K562 (cell line): ENCODE results near the gene HDGFL1. TPM values are rescaled to one million over a fixed set of nuclear protein-coding genes. Genes with fewer than 3 reads are reported as not detected.

Experiments used
- ATAC-seq: fragments of 200-7000 bp; cut with Tn5 transposase; 3 replicates; pipeline ENCODE4 v1.9.1; 2020; ENCODE audit warnings: moderate library complexity
- BruUV-seq: library from RNA; stranded (reverse); fragments of 400-500 nt; replicated peaks from 2 replicates; lab custom pipeline; 2021; lab: Mats Ljungman, UMichigan
- CTCF ChIA-PET: fragments of 300-600 bp; formaldehyde crosslinking; extraction: SDS; loops from one replicate; lab custom pipeline; 2021; ENCODE audit warnings: low intra/inter-chr PET ratio; lab: Yijun Ruan, JAX
- POLR2A ChIA-PET: fragments of 300-600, 350-650 bp; sonication (Branson Sonifier 250); formaldehyde crosslinking; extraction: SDS; loops from one replicate; lab custom pipeline; 2021; ENCODE audit warnings: antibody characterized with exemption, inconsistent platforms; lab: Yijun Ruan, JAX
- DNase-seq, 4 experiments: peaks; one replicate each; pipeline versions ENCODE4 v3.0.0 to v3.0.0-alpha.2; 2011 to 2018; ENCODE audit warnings: low spot score in 3 of 4, mixed read lengths in 3 of 4; ENCODE audit errors: extremely low read depth in 1 of 4
- FAIRE-seq: peaks from 2 replicates; lab custom pipeline; 2011; peaks lifted over from hg19 to GRCh38; lab: Jason Lieb, UNC
- H2AFZ ChIP-seq: 2 replicates; pipeline ENCODE4 v1.6.0; 2011; ENCODE audit warnings: low read depth, low read length, control low read depth, inconsistent platforms
- H3K27ac ChIP-seq: fragments of 200-600 bp; 3 replicates; pipeline ENCODE4 v1.8.0; 2011; ENCODE audit warnings: low read depth, mild to moderate bottlenecking, control low read depth, inconsistent platforms, low read length, moderate library complexity, mixed read lengths; ENCODE audit errors: extremely low read depth
- H3K27me3 ChIP-seq, 2 experiments: fragments of 300-600 bp in 1 of 2; 2 replicates in 1 of 2; 3 replicates in 1 of 2; pipeline versions ENCODE4 v1.6.0 to v1.8.0; 2011; ENCODE audit warnings: inconsistent platforms in 2 of 2, low read length in 2 of 2, mild to moderate bottlenecking in 1 of 2, mixed read lengths in 1 of 2, moderate library complexity in 1 of 2; ENCODE audit not compliant: control insufficient read depth in 2 of 2, insufficient read depth in 2 of 2
- H3K36me3 ChIP-seq: fragments of 300-600 bp; 3 replicates; pipeline ENCODE4 v1.8.0; 2011; ENCODE audit warnings: mild to moderate bottlenecking, low read length, inconsistent platforms; ENCODE audit not compliant: control insufficient read depth, insufficient read depth
- H3K4me1 ChIP-seq, 2 experiments: fragments of 200-600 bp in 1 of 2; replicated peaks in 1 of 2; 2 replicates in 1 of 2; 3 replicates in 1 of 2; pipeline versions ENCODE4 v1.5.1 to v1.8.0; 2011; ENCODE audit warnings: inconsistent platforms in 2 of 2, low read length in 2 of 2, mild to moderate bottlenecking in 1 of 2, mixed read lengths in 1 of 2, moderate library complexity in 1 of 2; ENCODE audit not compliant: control insufficient read depth in 2 of 2, insufficient read depth in 2 of 2
- H3K4me2 ChIP-seq: 2 replicates; pipeline ENCODE4 v1.6.1; 2011; ENCODE audit warnings: low read length, control low read depth, inconsistent platforms, mixed read lengths; ENCODE audit not compliant: insufficient read depth
- H3K4me3 ChIP-seq: fragments of 200-600 bp; sonication (generic), shearing (Covaris generic); 2 replicates; pipeline ENCODE4 v1.5.1; 2016; ENCODE audit warnings: control low read depth, inconsistent platforms
- H3K79me2 ChIP-seq: fragments of 200-600 bp; 3 replicates; pipeline ENCODE4 v1.8.0; 2011; ENCODE audit warnings: low read length, inconsistent platforms; ENCODE audit not compliant: control insufficient read depth, insufficient read depth
- H3K9ac ChIP-seq, 2 experiments: 2 replicates each; pipeline versions ENCODE4 v1.6.0 to v1.6.1; 2011; ENCODE audit warnings: low read depth in 2 of 2, low read length in 2 of 2, control low read depth in 1 of 2, inconsistent platforms in 1 of 2, mild to moderate bottlenecking in 1 of 2, mixed read lengths in 1 of 2; ENCODE audit not compliant: insufficient read depth in 1 of 2
- H3K9me1 ChIP-seq: one replicate; pipeline ENCODE4 v1.6.0; 2011; ENCODE audit warnings: inconsistent platforms, mild to moderate bottlenecking, low read length, moderate library complexity; ENCODE audit not compliant: control insufficient read depth, insufficient read depth
- H3K9me3 ChIP-seq: replicated peaks from 2 replicates; pipeline ENCODE4 v1.5.1; 2011; ENCODE audit warnings: low read depth, low read length, inconsistent platforms; ENCODE audit not compliant: control insufficient read depth, insufficient read depth
- H4K20me1 ChIP-seq: replicated peaks from 2 replicates; pipeline ENCODE4 v1.6.1; 2011; ENCODE audit warnings: low read length, inconsistent platforms, mixed read lengths; ENCODE audit not compliant: control insufficient read depth, insufficient read depth
- ADNP ChIP-seq: fragments of 200-800 bp; sonication (Bioruptor generic); IDR thresholded peaks from 2 replicates; pipeline ENCODE4 v1.6.1; 2016; ENCODE audit warnings: missing genetic modification characterization, missing compliant biosample characterization
- CBFA2T3 ChIP-seq: fragments of 450-650 bp; IDR thresholded peaks from 2 replicates; pipeline ENCODE4 v1.6.1; 2017
- E2F8 ChIP-seq: fragments of 450-650 bp; IDR thresholded peaks from 2 replicates; pipeline ENCODE4 v1.7.1; 2018; ENCODE audit warnings: mild to moderate bottlenecking, low read depth; ENCODE audit not compliant: partially characterized antibody
- ELK3 ChIP-seq: fragments of 450-650 bp; formaldehyde crosslinking; IDR thresholded peaks from 2 replicates; pipeline ENCODE4 v1.4.0; 2020; ENCODE audit warnings: mild to moderate bottlenecking
- KDM1A ChIP-seq, 2 experiments: fragments of 450-650 bp; IDR thresholded peaks; 2 replicates each; pipeline ENCODE4 v1.6.1; 2016; ENCODE audit warnings: mild to moderate bottlenecking in 2 of 2
- PHF21A ChIP-seq: fragments of 450-650 bp; IDR thresholded peaks from 2 replicates; pipeline ENCODE4 v1.6.1; 2017; ENCODE audit warnings: low read depth, borderline replicate concordance
- PRPF4 ChIP-seq: fragments of 200-400 bp; formaldehyde crosslinking; IDR thresholded peaks from one replicate; pipeline ENCODE4 v1.6.1; 2017; ENCODE audit warnings: low read length, low read depth, mild to moderate bottlenecking; ENCODE audit not compliant: insufficient read depth, poor library complexity, severe bottlenecking
- RBM14 ChIP-seq: fragments of 200-400 bp; formaldehyde crosslinking; IDR thresholded peaks from 2 replicates; pipeline ENCODE4 v1.6.1; 2018; ENCODE audit warnings: low read depth, mild to moderate bottlenecking, low read length, moderate library complexity, borderline replicate concordance; ENCODE audit not compliant: insufficient read depth
- TAF9B ChIP-seq: fragments of 450-650 bp; IDR thresholded peaks from 2 replicates; pipeline ENCODE4 v1.6.1; 2018; ENCODE audit warnings: mild to moderate bottlenecking; ENCODE audit not compliant: partially characterized antibody
- TCF7 ChIP-seq: sonication (generic); IDR thresholded peaks from 2 replicates; pipeline ENCODE4 v1.6.1; 2016; ENCODE audit warnings: antibody characterized with exemption, borderline replicate concordance
- ZFP36 ChIP-seq: fragments of 150-350 bp; IDR thresholded peaks from 2 replicates; pipeline ENCODE4 v1.6.1; 2018; ENCODE audit warnings: low read length, low read depth; ENCODE audit not compliant: partially characterized antibody
- ZNF174 ChIP-seq: fragments of 250-450 bp; sonication (Bioruptor Pico); IDR thresholded peaks from 2 replicates; pipeline ENCODE4 v1.4.0; 2020; ENCODE audit warnings: mild to moderate bottlenecking
- ZNF324 ChIP-seq: fragments of 250-450 bp; sonication (Bioruptor Pico); IDR thresholded peaks from 2 replicates; pipeline ENCODE4 v1.4.0; 2020; ENCODE audit warnings: mild to moderate bottlenecking
- ZNF354B ChIP-seq: fragments of 250-450 bp; sonication (Bioruptor Pico); IDR thresholded peaks from 2 replicates; pipeline ENCODE4 v1.4.0; 2020
- WGBS: fragments of 100-300 bp; shearing (Covaris generic); methylation state at CpG from one replicate; pipeline ENCODE4 v1.1.6; 2016; ENCODE audit warnings: low coverage, mixed read lengths; ENCODE audit not compliant: insufficient coverage; ENCODE audit errors: missing lambda C conversion rate; 5-methylcytosine and 5-hydroxymethylcytosine counted together
- in situ Hi-C: fragments of 300-500 bp; cut with MboI; formaldehyde crosslinking; loops from 4 replicates; pipeline ENCODE4 v1.15.0; 2018; ENCODE audit warnings: inconsistent platforms, mixed read lengths
- intact Hi-C: fragments of 100-400 bp; cut with micrococcal nuclease; formaldehyde crosslinking; loops from 2 replicates; pipeline ENCODE4 v1.14.2; 2022
- polyA plus RNA-seq, 8 experiments: library from polyadenylated mRNA; depleted of rRNA in 4 of 8; stranded (reverse) in 5 of 8; unstranded in 3 of 8; fragments of >200 nt; fragmentation: Nextera tagmentation in 2 of 8; fragmentation: Illumina TruSeq in 1 of 8; extraction: Ambion mirVana in 2 of 8; extraction: Trizol in 1 of 8; gene quantifications; 2 replicates each; pipeline versions ENCODE4 v1.2.1 to v1.2.3, GENCODE V29; 2011 to 2014; ENCODE audit warnings: inconsistent platforms in 1 of 8, missing spikeins in 1 of 8
- total RNA-seq, 7 experiments: library from RNA; depleted of rRNA in 6 of 7; stranded (reverse); fragments of >200 nt in 6 of 7; fragmentation: Illumina TruSeq in 2 of 7; extraction: Trizol in 2 of 7; gene quantifications; 2 replicates each; pipeline versions ENCODE4 v1.2.1 to v1.2.3, GENCODE V29; 2011 to 2021; ENCODE audit warnings: low replicate concordance in 1 of 7
- TF ChIP-seq, protein P1 (sequence below): fragments of 150-350 bp; conservative IDR thresholded peaks from 2 replicates; pipeline ENCODE4 v1.6.1; 2014; ENCODE audit warnings: low read length
- TF ChIP-seq, protein P2 (sequence below): fragments of 250-450 bp; sonication (Bioruptor Pico); IDR thresholded peaks from 2 replicates; pipeline ENCODE4 v1.5.0; 2020; ENCODE audit warnings: mild to moderate bottlenecking

HDGFL1 gene
- total and polyA plus RNA-seq, 9 of the 15 experiments (the other 6 are each of a cell fraction or from before 2014, with no cell fraction given), result 0.04 to 0.64 (median 0.28) TPM

GRCh38 chr6:22558288-22558882, 11.0 kb upstream of the HDGFL1 start:
- FAIRE-seq, result no peak
- no peak for TF ChIP-seq ZNF324 (CRISPR knock-in tag)
- TF ChIP-seq PRPF4, result no peak
- no peak for TF ChIP-seq PHF21A
- no peak for TF ChIP-seq RBM14
- no peak for TF ChIP-seq TCF7
- TF ChIP-seq ZFP36, result no peak
- no peak for TF ChIP-seq ZNF354B
- TF ChIP-seq E2F8, result no peak
- TF ChIP-seq, protein P1, sequence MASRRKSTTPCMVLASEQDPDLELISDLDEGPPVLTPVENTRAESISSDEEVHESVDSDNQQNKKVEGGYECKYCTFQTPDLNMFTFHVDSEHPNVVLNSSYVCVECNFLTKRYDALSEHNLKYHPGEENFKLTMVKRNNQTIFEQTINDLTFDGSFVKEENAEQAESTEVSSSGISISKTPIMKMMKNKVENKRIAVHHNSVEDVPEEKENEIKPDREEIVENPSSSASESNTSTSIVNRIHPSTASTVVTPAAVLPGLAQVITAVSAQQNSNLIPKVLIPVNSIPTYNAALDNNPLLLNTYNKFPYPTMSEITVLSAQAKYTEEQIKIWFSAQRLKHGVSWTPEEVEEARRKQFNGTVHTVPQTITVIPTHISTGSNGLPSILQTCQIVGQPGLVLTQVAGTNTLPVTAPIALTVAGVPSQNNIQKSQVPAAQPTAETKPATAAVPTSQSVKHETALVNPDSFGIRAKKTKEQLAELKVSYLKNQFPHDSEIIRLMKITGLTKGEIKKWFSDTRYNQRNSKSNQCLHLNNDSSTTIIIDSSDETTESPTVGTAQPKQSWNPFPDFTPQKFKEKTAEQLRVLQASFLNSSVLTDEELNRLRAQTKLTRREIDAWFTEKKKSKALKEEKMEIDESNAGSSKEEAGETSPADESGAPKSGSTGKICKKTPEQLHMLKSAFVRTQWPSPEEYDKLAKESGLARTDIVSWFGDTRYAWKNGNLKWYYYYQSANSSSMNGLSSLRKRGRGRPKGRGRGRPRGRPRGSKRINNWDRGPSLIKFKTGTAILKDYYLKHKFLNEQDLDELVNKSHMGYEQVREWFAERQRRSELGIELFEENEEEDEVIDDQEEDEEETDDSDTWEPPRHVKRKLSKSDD, result no peak
- no peak for TF ChIP-seq ELK3 (CRISPR knock-in tag)
- no peak for TF ChIP-seq CBFA2T3
- TF ChIP-seq, protein P2, sequence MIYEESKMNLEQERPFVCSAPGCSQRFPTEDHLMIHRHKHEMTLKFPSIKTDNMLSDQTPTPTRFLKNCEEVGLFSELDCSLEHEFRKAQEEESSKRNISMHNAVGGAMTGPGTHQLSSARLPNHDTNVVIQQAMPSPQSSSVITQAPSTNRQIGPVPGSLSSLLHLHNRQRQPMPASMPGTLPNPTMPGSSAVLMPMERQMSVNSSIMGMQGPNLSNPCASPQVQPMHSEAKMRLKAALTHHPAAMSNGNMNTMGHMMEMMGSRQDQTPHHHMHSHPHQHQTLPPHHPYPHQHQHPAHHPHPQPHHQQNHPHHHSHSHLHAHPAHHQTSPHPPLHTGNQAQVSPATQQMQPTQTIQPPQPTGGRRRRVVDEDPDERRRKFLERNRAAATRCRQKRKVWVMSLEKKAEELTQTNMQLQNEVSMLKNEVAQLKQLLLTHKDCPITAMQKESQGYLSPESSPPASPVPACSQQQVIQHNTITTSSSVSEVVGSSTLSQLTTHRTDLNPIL, result no peak
- TF ChIP-seq ZNF174 (CRISPR knock-in tag), result no peak
- TF ChIP-seq TAF9B, result no peak
- TF ChIP-seq ADNP (tag), result no peak
- no peak for TF ChIP-seq KDM1A (IDR thresholded peaks at IDR 0.05)

More at GRCh38 chr6:22558288-22558882, 11.0 kb upstream of the HDGFL1 start:
- H2AFZ ChIP-seq, result no peak overlapping the region
- no peak overlapping the region for H3K9ac ChIP-seq
- BruUV-seq, result no TSS peak
- H4K20me1 ChIP-seq, result no peaks in the 10 kb centered on the region
- no peaks in the 10 kb centered on the region for H3K79me2 ChIP-seq
- ChIA-PET POLR2A (interaction anchor here (1.2 kb wide), 1 partner anchor 18 kb away, joined by 3 read pairs; no protein-coding TSS in a partner anchor), CTCF (no interaction called here)
- no peaks in the 10 kb centered on the region for H3K4me1 ChIP-seq
- no peaks in the 10 kb centered on the region for H3K9me3 ChIP-seq
- no peaks in the 10 kb centered on the region for H3K9me1 ChIP-seq
- WGBS, result 5% methylated on average over 1 of the region's 1 CpG
- H3K36me3 ChIP-seq, result no peaks in the 10 kb centered on the region
- no peak overlapping the region for H3K4me3 ChIP-seq
- ATAC-seq (no peak), DNase-seq (no peak)
- in situ Hi-C loops (no loop called here), intact Hi-C loops (no loop called here)
- no peaks in the 10 kb centered on the region for H3K27me3 ChIP-seq
- H3K27ac ChIP-seq, result no peak overlapping the region
- H3K4me2 ChIP-seq, result no peak overlapping the region
